K562 (cell line): ENCODE data around the gene PKHD1.

Experiments
- EP300 ChIP-seq: IDR thresholded peaks from 2 replicates; pipeline ENCODE4 v1.6.1; 2012; ENCODE audit warnings: low read length, improper control_type of control experiment
- KLF16 ChIP-seq: IDR thresholded peaks from 2 replicates; pipeline ENCODE4 v1.6.1; 2016; ENCODE audit warnings: antibody characterized with exemption
- POLR2A ChIP-seq: fragments of 450-650 bp; conservative IDR thresholded peaks from 2 replicates; pipeline ENCODE4 v1.6.1; 2016
- UBTF ChIP-seq, 2 experiments: IDR thresholded peaks; 2 replicates each; pipeline ENCODE4 v1.6.1; 2012; ENCODE audit warnings: improper control_type of control experiment in 2 of 2, low read depth in 2 of 2, low read length in 2 of 2, borderline replicate concordance in 1 of 2
- ZC3H4 ChIP-seq: sonication (generic); formaldehyde crosslinking; IDR thresholded peaks from 2 replicates; pipeline ENCODE4 v1.9.0; 2021; ENCODE audit warnings: missing genetic modification reagents, borderline replicate concordance
- ZKSCAN1 ChIP-seq: fragments of 150-350 bp; IDR thresholded peaks from 2 replicates; pipeline ENCODE4 v1.6.1; 2016; ENCODE audit warnings: low read depth, low read length

GRCh38 chr6:51820555-51820954 lies 266.9 kb downstream of the PKHD1 start:
- TF ChIP-seq KLF16 (no peak), ZKSCAN1 (no peak), EP300 (no peak), POLR2A (no peak), ZC3H4 (CRISPR knock-in tag) (no peak), UBTF (IDR thresholded peaks at IDR 0.05; ENCODE audit: borderline replicate concordance in 1 of 2, low read depth in 2 of 2, low read length in 2 of 2) (no peak)
